ENCODE results near the gene APBA2.

- TF ChIP-seq GATA2 (IDR thresholded peaks at IDR 0.05; ENCODE audit: low read depth, low read length) (no peak), GATA3 (IDR thresholded peaks at IDR 0.05; ENCODE audit: low read depth, low read length) (no peak)
These were observed 224.4 kb downstream of the APBA2 start for GRCh38 chr15:29110176-29110575.

All from SH-SY5Y (cell line).